ENCODE results near the gene CAB39L.
"Not testable (repeated sequence)": the region's sequence is repeated elsewhere in the genome, so short reads cannot be mapped to it uniquely, and the experiment has no call there.

The CAB39L gene

DNA sequence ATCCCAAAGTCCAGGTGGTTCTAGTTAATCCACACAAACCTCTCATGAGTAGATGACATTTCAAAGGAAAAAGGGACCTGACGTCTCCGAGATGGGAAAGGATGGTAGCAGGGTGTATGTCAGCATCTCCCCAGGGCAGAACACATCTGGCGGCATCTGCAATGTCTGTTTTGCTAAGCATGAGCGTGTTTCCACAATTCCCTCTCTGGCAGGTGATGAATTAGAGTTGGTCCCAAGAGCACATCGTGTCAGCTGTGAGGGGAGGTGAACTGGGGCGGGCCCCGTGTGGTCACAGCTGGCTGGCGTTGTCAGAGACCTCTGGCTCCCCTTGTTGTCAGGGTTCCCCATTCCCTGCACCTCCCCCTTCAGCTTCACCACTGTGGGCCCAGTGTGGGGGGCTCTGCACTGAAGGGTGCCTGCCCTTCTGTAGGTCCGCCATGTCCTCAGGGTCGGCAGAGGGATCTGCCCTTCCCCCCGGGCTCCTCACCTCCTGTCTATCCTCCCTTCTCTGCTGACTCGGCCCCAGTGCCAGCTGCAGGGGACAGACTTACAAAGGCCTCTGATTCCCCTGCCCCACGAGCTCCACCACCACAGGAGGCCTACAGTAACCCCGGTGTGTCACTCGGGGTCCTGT is 138.0 kb downstream of the CAB39L start:
- DNase-seq, result no peak

GRCh38 chr13:49304763-49305700 is 138.8 kb downstream of the CAB39L start:
- no peak for DNase-seq

GRCh38 chr13:49304356-49304755 is 139.5 kb downstream of the CAB39L start:
- no peak for DNase-seq

GRCh38 chr13:49303533-49304252 is 140.2 kb downstream of the CAB39L start:
- no peak for DNase-seq

DNA sequence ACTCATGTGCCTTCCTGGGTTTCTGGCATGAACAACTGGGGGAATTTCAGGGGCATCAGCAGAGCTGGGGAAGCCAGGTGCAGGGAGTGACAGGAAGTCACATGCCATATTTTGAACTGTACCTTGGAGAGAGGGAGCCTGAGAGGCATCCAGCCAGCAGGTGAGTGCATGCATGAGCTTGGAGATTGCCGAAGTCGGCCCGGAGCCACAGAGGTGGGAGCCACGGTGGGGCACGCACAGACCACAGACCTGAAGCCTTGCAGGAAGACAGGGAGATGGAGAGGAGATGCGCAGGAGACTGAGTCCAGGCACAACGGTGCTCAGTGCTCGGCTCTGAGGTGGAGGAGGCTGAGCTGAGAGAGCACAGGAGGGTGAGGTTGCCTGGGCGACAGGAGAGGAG is 141.0 kb downstream of the CAB39L start:
- no peak for DNase-seq

GRCh38 chr13:49302222-49302621 is 141.6 kb downstream of the CAB39L start:
- DNase-seq, result no peak

- DNase-seq, result no peak
Observed at GRCh38 chr13:49300739-49301589, 142.9 kb downstream of the CAB39L start.

DNA sequence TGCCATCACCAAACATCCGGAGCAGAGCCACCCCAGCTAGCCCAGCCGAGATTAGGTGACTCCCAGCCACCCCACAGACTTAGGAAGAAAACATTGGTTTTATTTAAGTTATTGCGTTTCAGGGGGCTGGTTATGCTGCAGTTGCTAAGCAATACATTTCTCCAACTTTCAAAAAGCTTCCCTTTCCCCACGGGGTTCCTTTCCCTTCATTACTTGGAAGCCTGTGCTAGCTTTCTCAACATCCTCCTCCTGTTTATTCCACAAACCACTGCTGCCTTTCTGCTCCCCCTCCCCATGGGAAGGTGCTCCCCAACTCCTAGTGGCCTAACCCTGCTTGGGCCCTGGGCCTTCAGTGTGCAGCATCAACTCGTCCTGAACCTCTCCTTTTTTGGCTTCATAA is 143.6 kb downstream of the CAB39L start:
- DNase-seq, result no peak

DNA sequence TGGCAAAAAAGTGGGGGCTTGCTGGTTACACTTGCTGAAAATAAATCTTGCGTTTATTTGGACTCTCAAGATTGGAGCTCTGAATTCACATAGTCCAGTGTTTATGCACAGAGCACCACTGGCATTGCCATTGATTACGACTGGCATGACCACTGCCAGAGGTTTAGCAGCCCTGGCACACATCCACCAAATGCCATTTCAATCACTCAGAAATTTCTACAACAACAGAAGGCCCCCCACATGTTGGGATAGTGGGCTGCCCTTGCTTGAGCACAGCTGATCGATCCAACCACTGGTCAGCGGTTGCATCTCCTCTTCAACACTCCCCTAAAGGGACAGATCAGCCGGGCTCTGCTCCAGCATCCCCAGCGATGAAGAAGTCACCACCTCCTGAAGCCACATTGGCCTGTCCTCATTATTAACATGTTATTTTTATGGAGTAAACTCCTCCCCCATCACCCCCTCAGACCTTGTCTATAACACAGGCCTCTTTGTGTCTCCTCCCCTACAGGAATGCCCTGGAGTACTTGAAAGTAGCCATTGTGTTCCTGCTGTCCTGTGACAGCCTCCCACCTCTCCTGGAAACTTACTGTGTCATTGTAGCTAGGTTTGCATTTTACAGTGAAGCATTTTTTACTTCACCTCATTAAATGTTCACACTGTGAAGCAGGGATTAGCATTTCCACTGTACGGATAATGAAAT is 144.8 kb downstream of the CAB39L start:
- no peak for DNase-seq

DNA sequence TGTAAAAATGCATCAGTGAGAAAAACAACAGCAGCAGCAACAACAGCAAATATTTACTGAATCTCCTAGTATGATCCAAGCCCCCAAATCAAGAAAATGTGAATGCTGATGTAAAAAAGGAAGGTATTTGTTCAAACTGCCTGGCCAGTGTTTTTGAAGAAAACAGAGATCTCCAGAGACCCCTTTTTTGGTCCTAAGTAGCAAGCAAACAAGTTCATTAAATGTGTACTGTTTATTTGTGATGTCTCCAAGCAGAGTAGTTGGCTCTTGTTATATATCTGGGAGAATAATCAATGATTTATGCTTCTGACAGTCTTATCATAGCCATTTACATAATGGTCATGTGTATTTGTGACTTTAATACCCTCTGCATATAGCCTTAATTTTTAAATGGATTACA is 145.4 kb downstream of the CAB39L start:
- DNase-seq, result no peak

GRCh38 chr13:49297338-49297737 is 146.5 kb downstream of the CAB39L start:
- DNase-seq, result no peak

DNA sequence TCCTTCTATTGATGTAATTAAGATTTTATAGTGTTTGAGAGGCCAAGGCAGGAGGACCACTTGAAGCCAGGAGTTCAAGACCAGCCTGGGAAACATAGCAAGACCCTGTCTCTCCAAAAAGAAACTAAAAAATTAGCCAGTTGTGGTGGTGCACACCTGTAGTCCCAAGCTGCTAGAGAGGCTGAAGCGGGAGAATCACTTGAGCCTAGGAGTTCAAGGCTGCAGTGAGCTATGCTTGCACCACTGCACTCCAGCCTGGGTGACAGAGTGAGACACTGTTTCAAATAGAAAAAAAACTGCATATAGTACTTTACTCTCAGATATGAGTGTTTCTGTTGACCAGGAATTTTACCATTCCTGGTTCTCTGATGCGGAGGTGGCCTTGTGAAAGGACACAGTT is 147.2 kb downstream of the CAB39L start:
- no peak for DNase-seq

DNA sequence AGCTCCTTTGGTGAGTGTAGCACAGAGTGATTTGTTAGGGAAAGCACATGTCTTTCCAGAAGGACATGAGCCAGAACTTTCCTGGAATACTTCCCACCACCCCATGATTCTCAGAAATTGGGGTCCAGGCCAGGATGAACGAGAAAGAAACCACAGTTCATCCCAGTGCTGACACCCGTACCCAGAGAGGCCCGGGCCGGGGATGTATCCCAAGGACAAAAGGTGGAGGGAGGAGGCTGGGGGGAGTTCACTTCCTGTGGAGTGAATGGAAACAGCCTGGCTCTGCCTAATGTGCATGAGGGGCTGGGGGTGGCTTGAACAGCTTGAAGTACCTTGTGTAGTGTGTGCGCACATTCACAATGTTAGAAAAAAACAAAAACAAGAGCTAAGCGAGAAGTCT is 148.6 kb downstream of the CAB39L start:
- DNase-seq, result no peak

GRCh38 chr13:49294723-49295122 is 149.1 kb downstream of the CAB39L start:
- DNase-seq, result not testable (repeated sequence)

DNA sequence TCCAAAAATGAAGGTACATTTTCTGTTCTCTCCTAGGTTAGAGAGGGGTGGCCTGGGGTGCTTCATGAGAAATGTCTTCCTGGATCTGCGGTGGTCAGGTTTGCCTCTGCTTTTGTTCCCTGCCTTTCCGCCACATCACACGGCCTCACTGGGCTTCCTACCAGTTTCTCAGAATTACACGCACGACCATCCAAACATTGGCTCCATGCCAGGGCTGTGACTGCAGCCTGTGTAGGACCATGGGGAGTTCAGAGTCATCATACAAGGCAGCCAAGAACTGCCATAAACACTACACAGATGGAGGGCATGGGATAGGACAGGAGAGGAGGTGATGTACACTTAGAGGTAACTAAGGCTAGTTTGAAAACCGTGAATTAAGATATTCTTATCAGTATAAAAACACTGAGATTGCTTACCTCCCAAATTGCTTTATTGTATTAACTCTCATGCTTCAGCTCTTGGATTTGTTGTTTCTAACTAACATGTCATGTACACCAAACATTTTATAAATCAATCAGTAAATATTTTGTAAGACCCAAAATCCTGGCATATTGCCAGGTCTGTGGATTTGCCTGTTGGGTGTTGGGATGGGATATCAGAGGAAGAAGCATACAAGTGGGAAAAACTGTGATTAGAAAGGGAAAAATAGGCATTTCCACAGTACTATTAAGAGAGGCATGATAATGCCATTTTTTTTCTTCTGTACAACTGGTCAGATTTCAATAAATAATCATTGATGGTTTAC is 150.9 kb downstream of the CAB39L start:
- no peak for DNase-seq

DNA sequence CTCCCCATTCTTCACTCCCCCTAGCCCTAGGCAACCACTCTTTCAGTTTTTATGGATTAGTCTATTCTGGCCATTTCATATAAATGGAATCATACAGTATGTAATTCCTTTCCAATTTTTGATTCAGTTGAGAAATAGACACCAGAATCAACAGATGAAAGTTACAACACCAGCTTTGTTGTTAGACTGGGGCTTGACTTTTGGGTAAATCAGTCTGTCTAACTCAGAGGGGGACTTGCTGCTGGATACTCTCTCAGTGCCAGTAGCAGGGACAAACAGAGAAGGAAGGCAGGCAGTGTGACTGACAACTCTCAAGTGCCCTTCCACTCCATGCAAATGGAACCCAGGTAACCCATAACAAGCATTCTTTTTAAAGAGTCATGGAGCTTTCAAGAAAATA is 155.4 kb downstream of the CAB39L start:
- no peak for DNase-seq

DNA sequence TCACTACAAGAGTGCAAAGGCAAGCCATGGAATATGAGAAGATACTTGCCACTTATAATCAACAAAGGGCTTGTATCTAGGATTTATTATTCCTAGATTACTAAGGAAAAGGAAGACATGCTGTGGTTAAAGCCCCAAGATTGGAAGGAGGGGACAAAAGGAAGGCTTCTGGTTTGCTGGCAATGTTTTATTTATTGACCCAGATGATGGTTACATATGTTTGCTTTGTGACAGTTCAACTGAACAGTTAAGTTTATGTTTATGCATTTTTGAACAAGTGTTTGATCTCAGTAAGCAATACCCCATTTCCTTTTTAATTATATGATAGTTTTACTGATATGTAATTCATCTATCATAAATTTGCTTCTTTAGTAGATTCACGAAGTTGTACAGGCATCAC is 155.9 kb downstream of the CAB39L start:
- DNase-seq, result no peak

GRCh38 chr13:49279885-49280284 is 164.0 kb downstream of the CAB39L start:
- no peak for DNase-seq

DNA sequence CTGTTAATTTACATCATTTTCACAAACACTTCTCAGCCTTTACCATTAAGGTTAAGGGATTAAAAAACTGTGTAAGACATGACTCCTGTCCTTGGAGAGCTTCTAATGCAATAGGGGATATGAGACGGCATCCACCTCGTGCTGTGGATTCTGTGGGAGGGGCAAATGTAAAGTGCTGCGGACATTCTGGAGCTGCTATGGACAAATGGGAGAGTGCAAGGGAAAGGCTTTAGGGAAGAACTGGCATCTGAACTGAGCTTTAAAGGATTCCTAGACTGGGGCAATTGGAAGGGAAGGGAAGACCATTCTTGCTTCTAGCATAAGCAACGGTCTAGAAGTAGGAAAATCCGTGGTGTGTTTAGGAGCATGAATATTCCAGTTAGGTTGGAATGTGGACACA is 164.8 kb downstream of the CAB39L start:
- DNase-seq, result no peak

- no peak for DNase-seq
Observed at GRCh38 chr13:49278211-49278610, 165.7 kb downstream of the CAB39L start.

DNA sequence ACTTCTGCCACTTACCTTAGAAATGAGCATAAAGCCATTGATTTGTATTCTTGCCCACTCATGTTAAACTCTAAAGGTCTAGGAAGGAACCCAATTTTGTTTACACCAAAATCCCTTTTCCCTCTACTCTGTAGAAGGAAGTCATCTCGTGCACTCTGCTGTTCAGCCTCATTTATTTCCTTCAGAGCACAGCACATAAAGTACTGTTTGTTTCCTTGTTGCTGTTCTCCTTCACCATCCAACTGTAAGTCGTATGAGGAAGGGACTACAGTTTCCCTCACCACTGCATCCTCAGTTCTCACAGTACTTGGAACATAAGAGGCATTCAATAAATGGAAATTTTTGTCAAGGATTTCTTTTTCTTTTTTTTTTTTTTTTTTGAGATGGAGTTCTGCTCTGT is 171.6 kb downstream of the CAB39L start:
- DNase-seq, result no peak

All from activated gamma-delta T cell (primary cell).